Endothelial cell of umbilical vein (primary cell): Measurements from ENCODE around the gene SLC5A4. TPM values are rescaled to one million over a fixed set of nuclear protein-coding genes. Genes with fewer than 3 reads are reported as not detected.
"Not testable (repeated sequence)": the region's sequence is repeated elsewhere in the genome, so short reads cannot be mapped to it uniquely, and the experiment has no call there.

Experiments used
- BruUV-seq: library from RNA; stranded (reverse); fragments of 400-500 nt; replicated peaks from 2 replicates; lab custom pipeline; 2021; lab: Mats Ljungman, UMichigan
- CTCF ChIA-PET: fragments of 300-600, 350-600 bp; sonication (Branson Sonifier 250); formaldehyde crosslinking; loops from one replicate; lab custom pipeline; 2021; ENCODE audit warnings: antibody characterized with exemption, inconsistent platforms; lab: Charles Lee
- POLR2A ChIA-PET: fragments of 300-600, 350-600 bp; sonication (Branson Sonifier 250); formaldehyde crosslinking; loops from one replicate; lab custom pipeline; 2021; ENCODE audit warnings: antibody characterized with exemption, inconsistent platforms; lab: Charles Lee
- DNase-seq: peaks from one replicate; pipeline ENCODE4 v3.0.0-alpha.2; 2011; ENCODE audit warnings: low read depth, low spot score
- FAIRE-seq: peaks from 2 replicates; lab custom pipeline; 2011; peaks lifted over from hg19 to GRCh38; lab: Jason Lieb, UNC
- H2AFZ ChIP-seq: 2 replicates; pipeline ENCODE4 v1.6.0; 2012; ENCODE audit warnings: low read depth, low read length, control low read depth, inconsistent platforms
- H3K27ac ChIP-seq: 2 replicates; pipeline ENCODE4 v1.5.1; 2011; ENCODE audit warnings: low read depth, mild to moderate bottlenecking, control low read depth, low read length, moderate library complexity; ENCODE audit not compliant: insufficient read depth
- H3K27me3 ChIP-seq, 2 experiments: 2 replicates each; pipeline versions ENCODE4 v1.6.0 to v1.6.1; 2011; ENCODE audit warnings: low read length in 2 of 2, mixed read lengths in 1 of 2; ENCODE audit not compliant: control insufficient read depth in 2 of 2, insufficient read depth in 2 of 2
- H3K36me3 ChIP-seq, 2 experiments: 2 replicates in 1 of 2; 3 replicates in 1 of 2; pipeline ENCODE4 v1.5.1; 2011; ENCODE audit warnings: low read length in 2 of 2, mild to moderate bottlenecking in 1 of 2, moderate library complexity in 1 of 2; ENCODE audit not compliant: control insufficient read depth in 2 of 2, insufficient read depth in 2 of 2; ENCODE audit errors: extremely low read depth in 1 of 2
- H3K4me1 ChIP-seq: 3 replicates; pipeline ENCODE4 v1.5.1; 2011; ENCODE audit warnings: mild to moderate bottlenecking, low read length; ENCODE audit not compliant: control insufficient read depth, insufficient read depth; ENCODE audit errors: extremely low read depth
- H3K4me2 ChIP-seq: 2 replicates; pipeline ENCODE4 v1.6.1; 2011; ENCODE audit warnings: low read length, control low read depth, mixed read lengths; ENCODE audit not compliant: insufficient read depth
- H3K4me3 ChIP-seq, 3 experiments: fragments of 200-600 bp in 1 of 3; sonication (generic), shearing (Covaris generic) in 1 of 3; replicated peaks in 1 of 3; 2 replicates each; pipeline ENCODE4 v1.5.1; 2011 to 2016; ENCODE audit warnings: control low read depth in 3 of 3, low read length in 3 of 3, mild to moderate bottlenecking in 2 of 3, inconsistent platforms in 1 of 3, low read depth in 1 of 3, moderate library complexity in 1 of 3; ENCODE audit not compliant: insufficient read depth in 1 of 3
- H3K79me2 ChIP-seq: 2 replicates; pipeline ENCODE4 v1.6.0; 2012; ENCODE audit warnings: low read length, inconsistent platforms; ENCODE audit not compliant: control insufficient read depth, insufficient read depth
- H3K9ac ChIP-seq: replicated peaks from 2 replicates; pipeline ENCODE3; 2011; ENCODE audit warnings: low read length, control low read depth; ENCODE audit not compliant: insufficient read depth; ENCODE audit errors: extremely low read depth
- H3K9me1 ChIP-seq: replicated peaks from 3 replicates; pipeline ENCODE4 v1.6.0; 2011; ENCODE audit warnings: mild to moderate bottlenecking, low read length; ENCODE audit not compliant: control insufficient read depth, insufficient read depth; ENCODE audit errors: extremely low read depth
- H3K9me3 ChIP-seq: replicated peaks from 2 replicates; pipeline ENCODE4 v1.5.1; 2012; ENCODE audit warnings: low read length, inconsistent platforms; ENCODE audit not compliant: control insufficient read depth, insufficient read depth
- H4K20me1 ChIP-seq: replicated peaks from 2 replicates; pipeline ENCODE3; 2011; ENCODE audit warnings: mild to moderate bottlenecking, low read length; ENCODE audit not compliant: control insufficient read depth, insufficient read depth; ENCODE audit errors: extremely low read depth
- FOS ChIP-seq: IDR thresholded peaks from 2 replicates; pipeline ENCODE4 v1.6.1; 2011; ENCODE audit warnings: mild to moderate bottlenecking, low read length, moderate library complexity, borderline replicate concordance; ENCODE audit not compliant: insufficient read depth
- GATA2 ChIP-seq: IDR thresholded peaks from 2 replicates; pipeline ENCODE4 v1.7.0; 2011; ENCODE audit warnings: low read depth, mild to moderate bottlenecking, moderate library complexity, mixed read lengths, low read length; ENCODE audit not compliant: insufficient read length, insufficient read depth
- dilution Hi-C: fragments of 300-500 bp; cut with MboI; formaldehyde crosslinking; loops from one replicate; pipeline ENCODE4 v1.15.0; 2019; ENCODE audit warnings: low sequenced_read_pairs; ENCODE audit not compliant: extremely low pct_ligation_motif_present
- intact Hi-C: fragments of 100-400 bp; cut with micrococcal nuclease; formaldehyde crosslinking; loops from one replicate; pipeline ENCODE4 v1.10.0; 2022
- polyA plus RNA-seq, 4 experiments: library from polyadenylated mRNA; depleted of rRNA in 3 of 4; stranded (reverse) in 3 of 4; unstranded in 1 of 4; fragments of >200 nt; gene quantifications; 2 replicates each; pipeline versions ENCODE4 v1.2.1 to v1.2.3, GENCODE V29; 2011 to 2012; ENCODE audit warnings: missing spikeins in 1 of 4
- total RNA-seq: library from RNA; stranded (reverse); gene quantifications from 2 replicates; pipeline ENCODE4 v1.2.3, GENCODE V29; 2021

Gene SLC5A4
- total and polyA plus RNA-seq, 2 donors (not counting 3 experiments of a cell fraction or from before 2014, with no cell fraction given), result 1.5 to 2.8 TPM

- no peak overlapping the region for H2AFZ ChIP-seq
- H3K9me1 ChIP-seq, result no peaks in the 10 kb centered on the region
- intact Hi-C loops (no loop called here), dilution Hi-C loops (no loop called here)
- H3K4me1 ChIP-seq, result no peaks in the 10 kb centered on the region
- DNase-seq, result no peak
- no TSS peak for BruUV-seq
- TF ChIP-seq GATA2 (no peak), FOS (no peak)
- FAIRE-seq, result no peak
- H3K9me3 ChIP-seq, result no peaks in the 10 kb centered on the region
- no peaks in the 10 kb centered on the region for H3K27me3 ChIP-seq
- no peak overlapping the region for H3K27ac ChIP-seq
- H4K20me1 ChIP-seq, result no peaks in the 10 kb centered on the region
- H3K9ac ChIP-seq, result no peak overlapping the region
- CTCF ChIA-PET, result no interaction called here
- H3K79me2 ChIP-seq, result no peaks in the 10 kb centered on the region
- POLR2A ChIA-PET, result no interaction called here
- no peak overlapping the region for H3K4me2 ChIP-seq
- H3K4me3 ChIP-seq, result no peak overlapping the region
- H3K36me3 ChIP-seq, result no peaks in the 10 kb centered on the region
These were observed 25.9 kb upstream of the SLC5A4 start for GRCh38 chr22:32281072-32281471.

- dilution Hi-C loops, H3K9ac ChIP-seq, H3K79me2 ChIP-seq, H3K4me3 ChIP-seq, H4K20me1 ChIP-seq, H3K9me1 ChIP-seq, H3K4me2 ChIP-seq, POLR2A ChIA-PET, H3K27ac ChIP-seq, FAIRE-seq, BruUV-seq, H3K36me3 ChIP-seq, H3K4me1 ChIP-seq, H3K9me3 ChIP-seq, DNase-seq, H3K27me3 ChIP-seq, H2AFZ ChIP-seq, intact Hi-C loops: not testable (repeated sequence)
- CTCF ChIA-PET, result interaction anchor here (1.0 to 1.5 kb wide), 2 partner anchors 9 to 20 kb away, joined by 3 to 18 read pairs; no protein-coding TSS in a partner anchor
These were observed 20.2 kb upstream of the SLC5A4 start for GRCh38 chr22:32275353-32275752.
